Femur (tissue), 1 donor: Measurements from ENCODE around the gene KCNA5.
A peak's percentile ranks its signal among the peaks of the same experiment; 100 is the strongest.

ENCODE experiments used
- DNase-seq: peaks from one replicate; pipeline ENCODE4 v3.0.0-alpha.2; 2017

The KCNA5 gene

DNA sequence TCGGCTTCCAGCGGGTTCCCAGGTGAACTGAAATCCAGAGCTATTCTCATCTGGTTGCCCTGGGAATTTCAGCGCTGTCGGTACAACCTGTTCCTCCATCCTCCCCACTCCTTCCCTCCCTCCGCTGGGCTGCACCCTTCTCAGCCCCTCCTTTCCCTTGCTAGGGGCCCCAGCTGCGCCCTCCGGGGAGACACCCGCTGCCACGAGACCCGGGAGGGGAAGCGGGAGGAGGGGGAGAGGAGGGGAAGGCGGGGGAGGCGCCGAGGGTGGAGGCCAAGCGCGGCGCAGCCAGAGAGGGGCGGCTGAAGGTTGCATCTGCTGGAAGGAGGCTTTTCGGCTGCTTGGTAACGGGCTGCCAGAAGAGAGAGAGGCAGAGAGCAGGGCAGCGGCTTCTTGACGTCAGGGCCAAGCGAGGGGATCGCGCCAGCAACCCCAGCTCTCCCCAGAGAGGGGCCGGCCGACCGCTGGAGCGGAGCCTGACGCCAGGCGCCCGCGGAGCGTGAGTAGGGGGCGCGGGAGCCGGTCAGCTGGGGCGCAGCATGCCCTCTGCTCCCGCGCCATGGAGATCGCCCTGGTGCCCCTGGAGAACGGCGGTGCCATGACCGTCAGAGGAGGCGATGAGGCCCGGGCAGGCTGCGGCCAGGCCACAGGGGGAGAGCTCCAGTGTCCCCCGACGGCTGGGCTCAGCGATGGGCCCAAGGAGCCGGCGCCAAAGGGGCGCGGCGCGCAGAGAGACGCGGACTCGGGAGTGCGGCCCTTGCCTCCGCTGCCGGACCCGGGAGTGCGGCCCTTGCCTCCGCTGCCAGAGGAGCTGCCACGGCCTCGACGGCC is at the start of gene KCNA5:
KCNA5 (plus strand) TSS at position 291 of the 831 bp plus-strand sequence; CDS start at position 560, 269 bp downstream.
- peak; percentile 71 for DNase-seq

DNA sequence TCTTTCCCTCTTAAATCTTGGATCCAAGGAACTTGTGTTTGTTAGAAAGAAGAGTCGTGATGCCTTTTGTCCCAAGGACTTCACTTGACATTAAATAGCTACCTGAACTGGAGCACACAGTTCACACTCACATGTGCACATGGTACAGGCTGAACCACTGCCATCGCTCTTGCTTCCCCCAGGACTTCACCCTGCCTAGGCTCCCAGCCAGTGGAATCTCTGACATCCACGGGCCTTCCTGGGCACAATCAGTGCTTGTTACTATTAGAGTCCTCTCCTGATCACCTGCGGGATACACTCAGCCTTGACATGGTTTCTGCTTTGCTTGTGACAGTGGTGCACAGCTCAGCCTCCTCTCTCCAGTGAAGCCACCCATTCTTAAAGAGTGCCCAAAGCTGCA is 49.1 kb upstream of the KCNA5 start:
- DNase-seq: no peak

DNA sequence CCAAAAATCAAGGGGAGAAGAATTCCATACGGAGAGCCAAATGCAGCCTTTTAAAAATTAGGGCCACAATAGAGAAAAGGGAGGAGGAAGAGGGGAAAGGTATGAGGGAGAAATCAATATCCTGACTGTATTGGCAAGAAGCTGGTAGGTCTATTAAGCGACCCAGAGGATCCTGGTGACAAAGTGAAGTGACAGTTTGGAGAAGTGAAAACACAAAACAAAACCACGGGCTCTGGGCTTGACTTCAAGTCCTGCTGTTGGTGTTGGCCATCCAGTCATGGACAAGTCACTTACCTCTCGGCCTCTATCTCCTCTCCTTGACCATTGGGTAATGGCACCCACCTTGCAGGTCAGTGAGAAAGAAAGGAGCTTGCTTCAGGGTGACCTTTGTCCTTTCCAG is 47.0 kb upstream of the KCNA5 start:
- no peak for DNase-seq

DNA sequence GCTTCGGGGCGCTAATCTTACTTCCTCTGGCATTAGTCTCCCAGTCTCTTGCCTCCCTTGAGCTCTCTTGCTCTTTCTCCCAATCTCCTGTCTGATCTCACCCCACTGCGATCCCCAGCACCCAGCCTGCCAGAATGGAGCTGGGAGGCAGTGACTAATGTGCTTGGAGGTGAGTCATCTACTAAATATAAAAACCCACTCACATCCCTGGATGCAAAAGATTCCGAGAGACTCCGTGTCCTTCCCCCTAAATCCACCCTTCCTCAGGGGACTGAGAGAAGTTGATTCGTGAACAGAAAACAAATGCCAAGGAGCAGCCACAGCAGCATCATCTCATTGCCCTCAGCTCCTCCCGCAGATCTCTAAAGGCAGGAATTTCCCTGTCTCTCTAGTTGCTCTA is 45.7 kb upstream of the KCNA5 start:
- no peak for DNase-seq

DNA sequence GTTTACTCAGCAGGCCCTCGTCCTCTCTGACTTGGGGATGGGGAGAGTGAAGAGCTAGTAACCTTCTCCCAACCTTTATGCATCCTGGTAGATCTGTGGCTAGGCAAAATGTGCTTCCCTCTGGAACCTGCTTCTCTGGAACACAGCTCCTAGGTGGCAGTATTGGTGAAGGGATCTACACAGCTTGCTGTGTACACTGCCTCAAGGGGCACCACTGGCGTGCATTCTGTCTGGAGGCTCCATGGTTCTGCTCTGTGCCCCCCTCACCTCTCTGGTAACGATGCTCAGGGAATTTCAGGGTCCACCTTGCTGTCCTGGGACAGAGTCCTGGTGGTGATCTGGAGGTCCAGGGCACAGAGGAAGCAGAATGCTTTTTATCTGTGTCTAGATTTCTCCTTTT is 43.5 kb upstream of the KCNA5 start:
- no peak for DNase-seq

DNA sequence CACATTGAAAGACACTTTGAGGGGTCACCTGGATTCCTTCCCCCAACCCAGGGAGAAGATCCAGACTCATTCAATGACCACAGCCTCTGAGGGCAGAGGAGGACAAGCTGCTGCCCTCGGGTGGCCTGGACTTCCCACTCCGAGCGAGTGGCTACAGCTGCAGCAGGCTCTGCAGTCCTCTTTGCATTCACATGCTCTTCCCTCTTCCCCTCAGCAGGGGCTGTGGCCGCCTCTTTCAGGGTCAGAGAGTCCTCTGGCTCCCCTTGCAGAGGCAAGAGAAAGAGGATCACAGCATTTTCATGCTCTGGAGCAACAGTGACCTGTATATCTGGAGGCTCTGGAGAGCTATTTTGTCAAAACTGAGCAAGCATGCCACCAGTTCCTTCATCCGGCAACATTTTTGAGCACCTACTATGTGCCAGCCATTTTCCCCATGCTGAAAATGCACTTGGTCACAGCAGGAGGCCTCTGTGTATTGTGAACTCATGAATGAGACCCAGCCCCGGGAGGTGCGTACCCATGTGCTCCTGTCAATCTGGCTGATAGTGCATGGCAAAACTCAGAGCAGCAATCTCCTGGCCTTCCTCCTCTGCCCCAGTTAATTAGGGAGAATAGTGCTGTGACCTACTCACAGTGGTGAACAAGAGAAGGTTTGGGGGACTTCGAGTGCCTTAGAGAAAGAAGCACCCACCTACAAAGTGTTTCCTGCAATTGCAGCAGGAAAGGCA is 42.9 kb upstream of the KCNA5 start:
- DNase-seq: no peak

DNA sequence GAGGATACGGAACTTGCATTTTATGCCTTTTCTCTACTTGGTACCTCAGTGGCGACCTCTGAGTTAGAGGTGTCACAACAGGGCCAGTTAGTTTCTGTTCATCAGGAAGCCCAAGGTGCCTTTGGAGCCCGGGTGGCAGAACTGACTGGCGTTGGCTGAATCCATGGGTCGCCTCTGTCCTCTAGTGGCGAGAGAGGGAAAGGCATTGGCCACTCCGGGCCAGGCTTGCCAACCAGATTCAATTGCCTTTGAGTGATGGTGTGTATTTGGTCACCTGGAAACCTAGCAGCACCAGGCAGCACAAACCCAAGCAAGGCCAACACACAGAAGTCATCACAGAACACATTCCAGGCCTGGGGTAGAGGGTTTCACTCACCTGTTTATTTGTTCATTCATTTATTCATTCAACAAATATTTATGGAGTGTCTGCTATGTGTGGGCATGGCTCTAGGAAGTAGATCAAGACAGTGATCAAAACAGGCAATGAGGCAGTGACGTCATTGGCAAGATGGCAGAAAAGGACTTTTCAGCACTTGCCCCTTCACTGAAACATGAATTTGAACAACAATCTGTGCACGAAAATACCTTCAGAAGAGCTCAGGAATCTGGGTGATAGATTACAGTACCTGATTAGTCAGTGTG is 40.5 kb upstream of the KCNA5 start:
- peak; percentile 68 for DNase-seq

DNA sequence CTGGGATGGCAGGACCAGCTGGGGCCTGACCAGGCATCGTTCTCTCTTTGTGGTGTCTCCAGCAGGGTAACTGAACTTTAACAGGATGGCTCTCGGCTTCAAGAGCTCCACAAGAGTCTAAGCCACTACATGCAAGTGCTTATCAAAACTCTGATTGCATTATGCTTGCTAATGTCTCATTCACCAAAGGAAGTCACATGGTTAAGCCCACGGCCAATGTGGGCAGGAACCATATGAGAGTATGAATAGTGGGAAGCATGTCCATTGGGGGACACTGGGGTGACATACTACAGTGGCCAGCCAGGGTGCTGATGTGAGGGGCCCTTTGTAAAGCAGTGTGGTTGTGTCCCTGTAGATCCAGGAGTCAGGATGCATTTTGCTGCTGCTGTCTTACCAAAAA is 35.0 kb upstream of the KCNA5 start:
- DNase-seq: no peak

DNA sequence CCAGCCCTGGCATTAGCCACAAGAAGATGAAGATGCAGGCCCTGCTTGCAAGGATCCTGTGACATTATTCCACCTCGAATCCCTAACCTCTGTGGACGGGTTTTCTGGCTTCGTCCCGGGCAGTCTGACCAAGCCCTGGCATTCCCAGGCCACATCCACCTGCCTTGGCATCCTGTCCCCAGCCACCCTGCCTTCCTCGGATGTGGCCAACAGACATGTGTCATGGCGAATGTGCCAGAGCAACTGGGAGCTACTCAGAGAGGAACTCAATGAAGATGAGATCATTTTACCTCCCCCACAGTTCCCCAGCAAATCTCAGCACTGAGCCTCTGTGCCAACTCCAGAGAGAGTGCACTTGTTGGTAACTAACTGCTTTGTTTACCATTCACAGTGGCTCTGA is 33.5 kb upstream of the KCNA5 start:
- DNase-seq: no peak

DNA sequence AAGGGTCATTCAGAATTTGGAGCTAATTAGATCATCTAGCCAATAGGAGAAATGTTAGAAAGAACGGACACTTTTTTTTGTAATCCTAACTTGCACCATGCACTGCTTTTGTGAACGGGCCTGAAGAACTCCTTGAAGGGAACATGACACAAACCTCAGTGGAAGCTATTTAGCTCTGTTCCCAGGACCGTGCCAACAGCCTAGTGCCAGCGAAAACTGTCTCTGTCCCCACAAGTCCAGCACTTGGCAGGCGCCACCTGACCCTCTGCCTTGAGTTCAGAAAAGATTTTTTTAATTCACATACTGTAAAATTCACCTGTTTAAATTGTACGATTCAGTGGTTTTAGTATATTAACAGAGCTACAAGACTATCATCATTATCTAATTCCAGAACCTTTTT is 31.3 kb upstream of the KCNA5 start:
- DNase-seq: no peak

DNA sequence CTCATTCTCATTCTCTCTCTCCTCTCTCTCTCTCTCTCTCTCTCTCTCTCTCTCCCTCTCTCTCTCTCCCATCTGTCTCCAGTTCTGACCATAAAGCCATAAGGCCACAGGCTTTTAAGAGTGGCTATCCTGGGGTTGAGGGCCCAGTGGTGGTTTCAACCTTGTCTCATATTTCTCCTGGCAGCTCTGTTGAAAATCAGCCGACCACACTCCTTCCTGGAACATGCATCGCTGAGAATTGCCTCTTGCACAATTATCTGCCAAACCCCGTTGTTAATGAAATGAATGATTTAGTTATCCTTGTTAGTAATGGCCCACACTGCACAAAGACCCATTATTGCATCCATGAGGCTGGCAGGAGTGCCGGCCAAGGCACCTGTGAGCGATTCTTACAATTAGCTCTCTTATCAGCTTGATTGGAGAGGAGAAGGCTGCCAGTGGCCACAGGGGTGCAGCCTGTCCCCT is 30.4 kb upstream of the KCNA5 start:
- no peak for DNase-seq

DNA sequence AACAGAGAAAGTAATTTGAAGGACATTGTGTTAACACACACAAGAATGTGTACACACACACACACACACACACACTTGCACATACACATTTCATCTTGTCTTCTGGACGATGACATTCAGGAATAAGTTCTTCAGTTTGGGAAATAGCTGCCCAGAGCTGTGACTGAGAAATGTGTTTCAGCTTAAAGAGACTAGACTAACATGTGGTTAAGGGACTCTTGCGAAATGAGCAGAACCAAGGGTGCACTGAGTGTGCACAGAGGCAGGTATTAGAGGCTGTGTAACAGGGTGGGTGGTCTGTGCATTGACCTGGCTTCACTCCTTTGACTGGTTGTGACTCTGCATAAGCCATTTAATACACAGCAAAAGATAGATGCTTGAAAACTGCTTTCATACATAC is 29.4 kb upstream of the KCNA5 start:
- DNase-seq: no peak

DNA sequence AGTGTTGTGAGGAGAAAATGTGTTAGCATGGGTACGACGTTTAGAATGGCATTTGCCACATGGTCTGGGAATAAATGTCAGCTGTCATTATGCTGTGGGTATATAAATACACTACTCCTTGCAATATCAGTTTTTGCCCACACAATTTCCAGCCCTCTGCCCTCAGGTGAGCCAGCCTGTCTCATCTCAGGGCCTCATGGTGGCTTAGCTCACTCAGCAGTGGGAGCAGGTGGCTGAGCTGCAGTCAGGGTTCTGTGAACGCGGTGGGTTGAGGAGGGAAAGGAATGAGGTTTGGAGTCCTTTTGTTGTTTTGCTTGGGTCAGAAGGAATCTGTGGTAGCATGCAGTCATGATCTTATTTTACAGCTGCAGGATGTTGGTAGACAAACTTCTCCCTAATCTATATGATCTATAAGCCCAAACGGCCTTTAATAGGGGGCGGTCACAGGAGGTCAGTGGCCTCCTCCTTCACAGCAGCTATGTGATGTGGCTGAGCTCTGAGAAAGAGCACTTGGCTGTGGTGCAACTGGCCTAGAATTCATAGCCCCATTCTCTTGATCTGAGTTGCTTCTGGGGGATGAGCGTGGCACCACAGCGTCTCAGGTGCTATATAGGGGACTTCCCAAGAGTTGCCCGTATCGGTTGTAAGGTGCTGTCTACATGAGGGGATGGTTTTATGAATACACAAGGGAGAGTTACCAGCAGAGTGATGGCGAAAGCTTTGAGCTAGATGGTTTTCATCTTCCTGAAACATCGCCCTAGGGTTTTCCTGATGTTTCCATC is 27.8 kb upstream of the KCNA5 start:
- DNase-seq: no peak

DNA sequence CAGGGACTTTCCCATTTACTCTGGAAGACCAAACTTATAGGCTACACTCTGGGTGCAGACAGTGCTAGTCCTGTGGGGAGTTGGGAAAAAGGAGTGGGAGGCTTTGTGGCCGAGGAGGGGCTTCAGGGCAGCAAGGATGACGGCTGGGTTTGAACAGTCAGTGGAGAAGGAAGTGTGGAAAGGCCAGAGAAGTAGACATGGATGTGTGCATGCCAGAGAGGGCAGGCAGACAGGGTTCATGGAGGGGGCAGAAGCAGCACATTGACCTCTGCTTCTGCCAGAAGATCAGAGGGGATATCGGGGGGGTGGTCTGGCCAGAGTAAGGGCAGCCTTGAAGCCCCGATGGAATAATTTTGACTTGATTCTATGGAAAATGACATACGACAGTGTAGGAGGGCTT is 27.2 kb upstream of the KCNA5 start:
- DNase-seq: no peak

DNA sequence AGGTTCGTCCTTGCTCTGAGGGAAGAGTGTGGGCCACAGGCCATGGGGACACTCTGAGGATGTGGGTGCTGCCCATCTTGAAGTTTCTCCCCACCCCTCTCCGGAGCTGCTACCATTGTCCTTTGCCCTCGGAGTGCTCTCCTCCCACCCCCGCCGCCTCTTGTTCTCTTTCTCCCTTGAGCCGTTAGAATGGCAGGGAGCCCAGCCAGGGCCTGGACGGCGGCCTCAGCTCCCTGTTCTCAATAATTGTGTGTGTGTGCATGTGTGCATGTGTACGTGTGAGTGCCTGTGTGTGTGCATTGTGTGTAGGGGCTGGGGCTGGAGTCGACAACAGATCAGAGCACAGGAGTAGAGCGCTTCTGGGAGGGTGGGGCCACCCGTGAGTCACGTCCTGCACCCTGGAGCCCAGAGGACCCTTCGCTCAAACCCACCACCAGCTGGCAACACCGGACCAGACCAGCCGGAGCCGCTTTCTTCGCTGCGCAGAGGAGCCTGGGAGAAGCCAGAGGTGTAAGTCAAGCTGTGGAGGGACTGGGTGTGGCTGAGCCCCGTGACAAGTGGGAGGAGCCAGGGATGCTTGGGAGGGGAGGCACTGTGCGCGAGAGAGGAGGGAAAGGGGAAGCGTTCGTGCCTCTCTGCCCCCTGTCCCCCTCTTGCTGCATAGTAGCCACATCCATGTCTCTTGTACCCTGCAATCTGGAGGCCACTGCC is 25.9 kb upstream of the KCNA5 start:
- no peak for DNase-seq

DNA sequence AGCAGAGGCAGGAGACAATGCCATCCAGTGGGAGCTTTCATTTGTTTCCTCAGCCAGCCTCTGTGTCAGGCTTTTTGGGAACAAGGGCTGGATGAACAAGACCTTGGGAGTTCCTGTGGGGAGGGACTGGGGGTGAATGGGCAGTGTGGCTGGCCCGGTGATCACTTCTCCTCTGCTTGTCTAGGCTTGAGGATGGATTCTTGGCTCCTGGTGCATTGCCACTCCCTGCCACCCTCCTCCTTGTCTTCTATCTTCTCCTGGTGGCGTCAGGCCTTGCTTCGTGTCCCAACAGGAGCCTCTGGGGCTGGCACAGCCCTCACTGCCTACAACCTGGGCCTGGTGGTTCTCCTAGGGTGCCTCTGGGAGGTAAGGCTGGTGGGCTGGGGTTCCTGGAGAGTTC is 25.0 kb upstream of the KCNA5 start:
- no peak for DNase-seq

DNA sequence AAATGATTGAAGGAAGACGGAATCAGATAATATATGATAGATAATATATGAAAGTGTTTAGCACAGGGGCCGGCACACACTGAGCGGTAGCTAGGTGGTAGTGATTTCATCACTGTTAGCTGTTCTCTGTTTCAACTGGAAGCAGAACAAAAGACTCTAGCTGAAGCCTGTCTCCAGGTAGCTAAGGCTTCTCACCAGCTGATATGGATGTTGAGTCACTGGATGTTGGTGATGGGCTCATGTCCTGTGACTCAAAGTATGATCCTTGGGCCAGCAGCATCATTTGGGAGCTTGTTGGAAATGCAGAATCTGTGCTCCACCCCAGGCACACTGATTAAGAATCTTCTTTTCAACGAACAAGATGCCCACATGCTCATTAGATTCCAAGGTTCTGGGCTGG is 21.7 kb upstream of the KCNA5 start:
- DNase-seq: no peak

DNA sequence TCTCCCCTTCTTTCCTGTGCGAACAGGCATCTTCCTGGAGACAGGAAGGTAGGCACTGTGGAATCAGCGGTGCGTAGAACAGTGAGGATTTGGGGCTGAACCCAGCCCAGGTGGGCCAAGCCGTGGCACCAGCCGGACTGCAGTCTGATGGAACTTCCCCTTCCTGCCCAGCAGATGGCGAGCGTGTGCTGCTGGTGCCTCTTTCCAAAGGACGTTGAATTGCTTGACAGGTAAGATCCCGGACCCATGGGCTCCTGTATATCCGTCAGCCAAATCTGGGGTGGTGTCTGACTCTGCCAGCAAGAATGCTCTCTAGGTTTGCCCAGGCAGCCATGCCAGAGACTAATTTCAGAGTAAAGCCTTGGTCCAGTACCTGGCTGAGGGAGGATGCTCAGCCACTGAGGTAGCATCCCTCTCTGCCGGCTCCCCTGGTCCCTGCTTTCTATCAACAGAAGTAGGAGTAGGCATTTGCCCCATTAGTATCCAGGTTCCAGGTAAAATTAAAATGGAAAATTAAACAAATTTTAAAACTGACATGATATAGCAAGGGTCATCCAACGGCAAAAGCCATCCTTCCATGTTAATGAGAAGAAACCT is 21.1 kb upstream of the KCNA5 start:
- peak; percentile 49 for DNase-seq

DNA sequence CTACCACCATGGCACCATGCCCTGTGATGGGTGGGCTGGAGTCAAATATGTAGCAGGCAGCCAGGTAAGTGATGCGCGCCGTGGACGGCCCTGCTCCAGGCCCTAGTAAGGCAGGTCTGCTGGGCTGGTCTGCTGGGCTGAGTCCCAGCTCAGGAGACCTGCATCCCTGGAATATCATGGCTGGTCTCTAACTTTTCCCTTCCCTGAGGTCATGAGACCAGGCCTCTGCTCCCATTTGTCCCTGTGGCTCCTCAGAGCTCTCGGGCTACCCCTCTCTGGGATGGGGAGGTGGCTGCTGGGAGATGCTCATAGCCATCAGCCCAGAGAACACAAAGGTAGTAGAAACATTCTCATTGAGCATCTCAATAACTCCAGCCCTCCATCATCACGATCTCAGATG is 19.8 kb upstream of the KCNA5 start:
- DNase-seq: no peak

DNA sequence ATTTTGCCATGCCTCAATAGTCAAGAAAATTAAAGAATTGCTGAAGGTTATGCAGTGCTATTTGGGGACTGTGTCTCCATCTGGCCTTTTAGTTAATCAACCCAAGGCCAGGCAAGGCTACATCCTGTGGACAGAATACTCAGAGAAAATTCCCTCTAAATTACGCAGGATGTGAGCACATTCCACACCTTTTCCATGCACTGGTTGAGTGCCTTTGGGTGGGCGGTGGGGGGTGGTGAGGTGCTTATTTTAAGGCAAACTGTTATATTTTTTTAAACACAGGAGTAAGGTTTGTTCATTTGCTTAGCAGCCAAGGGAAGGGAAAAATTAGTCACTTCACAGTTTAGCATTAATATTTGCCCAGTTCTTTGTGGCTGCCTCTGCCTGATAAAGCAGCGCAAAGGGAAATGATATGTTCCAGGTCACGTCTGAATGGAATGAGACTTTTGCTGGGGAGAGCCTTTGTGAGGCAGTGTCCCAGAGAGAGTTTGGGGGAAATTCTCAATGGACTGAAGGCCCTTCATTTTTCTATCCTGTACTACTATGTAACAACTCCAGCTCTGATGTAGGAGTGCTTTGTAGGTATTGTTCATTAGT is 17.2 kb upstream of the KCNA5 start:
- no peak for DNase-seq

DNA sequence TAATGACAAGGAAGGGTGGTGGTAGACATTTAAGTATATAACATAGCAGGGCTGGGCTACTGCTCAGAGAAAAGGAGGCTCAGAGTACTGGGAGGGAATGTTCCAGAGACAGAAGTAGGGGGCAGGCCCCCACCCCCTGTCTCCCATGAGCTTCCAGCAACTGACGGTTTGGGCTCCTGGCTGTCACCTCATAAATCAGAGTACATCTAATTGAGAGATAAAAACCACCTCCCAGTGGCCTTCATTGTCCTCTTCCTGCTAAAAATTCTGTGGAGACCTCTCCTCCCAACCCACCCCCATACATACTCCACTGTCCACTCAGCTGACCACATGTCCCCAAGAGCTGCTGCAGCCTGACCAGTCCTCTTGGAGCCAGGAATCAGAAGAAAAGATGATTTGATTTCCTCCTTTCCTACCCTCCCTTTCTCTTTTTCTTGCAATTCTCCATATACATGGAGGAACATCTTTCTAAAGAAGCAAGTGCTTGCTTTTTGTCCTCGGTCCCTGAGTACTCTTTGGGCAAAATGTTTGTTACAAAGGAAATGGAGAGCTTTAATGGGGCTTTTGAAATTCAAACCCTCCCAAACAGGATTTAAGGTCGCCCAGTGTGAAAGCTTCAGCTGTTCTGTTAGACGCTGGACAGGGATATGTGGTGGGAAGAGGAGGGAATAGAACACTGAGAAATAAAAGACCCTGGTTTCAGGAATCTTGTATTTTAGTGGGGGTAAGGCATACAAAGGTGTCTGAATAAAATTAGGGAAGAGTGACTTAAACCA is 16.4 kb upstream of the KCNA5 start:
- DNase-seq: no peak
